ENCODE data around the gene IL1RAPL1. TPM values are rescaled to one million over a fixed set of nuclear protein-coding genes. Genes with fewer than 3 reads are reported as not detected.

The IL1RAPL1 gene
- total RNA-seq, 1 donor from 2014 or later, result not detected

GRCh38 chrX:28651186-28651585, 63.9 kb downstream of the IL1RAPL1 start:
- no peaks in the 10 kb centered on the region for H3K4me1 ChIP-seq
- H3K27me3 ChIP-seq, result no peaks in the 10 kb centered on the region
- H3K4me3 ChIP-seq, result no peak overlapping the region
- no peaks in the 10 kb centered on the region for H3K36me3 ChIP-seq
- H3K27ac ChIP-seq, result no peak overlapping the region
- TF ChIP-seq CTCF (IDR thresholded peaks at IDR 0.05), result no peak
- no peaks in the 10 kb centered on the region for H3K9me3 ChIP-seq
- DNase-seq (ENCODE audit: low spot score in 2 of 2), result no peak
- intact Hi-C loops (cut with DNase I), result no loop called here

- H3K4me1 ChIP-seq, result no peaks in the 10 kb centered on the region
- no peak for DNase-seq (ENCODE audit: low spot score in 2 of 2)
- H3K9me3 ChIP-seq, result no peaks in the 10 kb centered on the region
- H3K27ac ChIP-seq, result no peak overlapping the region
- H3K27me3 ChIP-seq, result no peaks in the 10 kb centered on the region
- TF ChIP-seq CTCF (IDR thresholded peaks at IDR 0.05), result no peak
- no peaks in the 10 kb centered on the region for H3K36me3 ChIP-seq
- no peak overlapping the region for H3K4me3 ChIP-seq
- intact Hi-C loops (cut with DNase I), result no loop called here
These were observed 72.0 kb downstream of the IL1RAPL1 start for GRCh38 chrX:28659269-28659668.

- H3K9me3 ChIP-seq, result no peaks in the 10 kb centered on the region
- no peak for DNase-seq (ENCODE audit: low spot score in 2 of 2)
- H3K27me3 ChIP-seq, result no peaks in the 10 kb centered on the region
- H3K4me3 ChIP-seq, result no peak overlapping the region
- H3K36me3 ChIP-seq, result no peaks in the 10 kb centered on the region
- intact Hi-C loops (cut with DNase I), result no loop called here
- no peak overlapping the region for H3K27ac ChIP-seq
- no peaks in the 10 kb centered on the region for H3K4me1 ChIP-seq
- no peak for TF ChIP-seq CTCF (IDR thresholded peaks at IDR 0.05)
These were observed 78.5 kb downstream of the IL1RAPL1 start for GRCh38 chrX:28665778-28666177.

GRCh38 chrX:28668303-28668702, 81.1 kb downstream of the IL1RAPL1 start:
- no peaks in the 10 kb centered on the region for H3K27me3 ChIP-seq
- no peak overlapping the region for H3K27ac ChIP-seq
- no peak for DNase-seq (ENCODE audit: low spot score in 2 of 2)
- H3K9me3 ChIP-seq, result no peaks in the 10 kb centered on the region
- no peaks in the 10 kb centered on the region for H3K4me1 ChIP-seq
- TF ChIP-seq CTCF (IDR thresholded peaks at IDR 0.05), result no peak
- intact Hi-C loops (cut with DNase I), result no loop called here
- no peak overlapping the region for H3K4me3 ChIP-seq
- H3K36me3 ChIP-seq, result no peaks in the 10 kb centered on the region

GRCh38 chrX:28668957-28669356, 81.7 kb downstream of the IL1RAPL1 start:
- TF ChIP-seq CTCF (IDR thresholded peaks at IDR 0.05), result no peak
- intact Hi-C loops (cut with DNase I), result no loop called here
- DNase-seq (ENCODE audit: low spot score in 2 of 2), result no peak

GRCh38 chrX:28670074-28670473, 82.8 kb downstream of the IL1RAPL1 start:
- H3K4me3 ChIP-seq, result no peak overlapping the region
- no peaks in the 10 kb centered on the region for H3K36me3 ChIP-seq
- DNase-seq (ENCODE audit: low spot score in 2 of 2), result no peak
- H3K4me1 ChIP-seq, result no peaks in the 10 kb centered on the region
- H3K27me3 ChIP-seq, result no peaks in the 10 kb centered on the region
- no peak overlapping the region for H3K27ac ChIP-seq
- TF ChIP-seq CTCF (IDR thresholded peaks at IDR 0.05), result no peak
- H3K9me3 ChIP-seq, result no peaks in the 10 kb centered on the region
- intact Hi-C loops (cut with DNase I), result no loop called here

More at GRCh38 chrX:28668957-28669356, 81.7 kb downstream of the IL1RAPL1 start:
- Histone ChIP-seq H3K27ac (no peak overlapping the region), H3K36me3 (no peaks in the 10 kb centered on the region), H3K4me3 (no peak overlapping the region), H3K9me3 (no peaks in the 10 kb centered on the region), H3K4me1 (no peaks in the 10 kb centered on the region), H3K27me3 (no peaks in the 10 kb centered on the region)
